Brain microvascular endothelial cell (primary cell): ENCODE data around the gene IFT57.

Experiments used
- DNase-seq: peaks from one replicate; pipeline ENCODE4 v3.0.0-alpha.2; 2020
- H3K27ac ChIP-seq: fragments of 250-450 bp; sonication (Bioruptor Pico); 2 replicates; pipeline ENCODE4 v1.5.1; 2020; ENCODE audit warnings: mild to moderate bottlenecking, moderate library complexity
- H3K27me3 ChIP-seq: fragments of 250-450 bp; sonication (Bioruptor Pico); replicated peaks from 2 replicates; pipeline ENCODE4 v1.5.1; 2020; ENCODE audit warnings: mild to moderate bottlenecking
- H3K36me3 ChIP-seq: fragments of 250-450 bp; sonication (Bioruptor Pico); replicated peaks from 2 replicates; pipeline ENCODE4 v1.5.1; 2020; ENCODE audit warnings: mild to moderate bottlenecking
- H3K4me3 ChIP-seq: 2 replicates; pipeline ENCODE4 v1.5.1; 2011; ENCODE audit warnings: low read depth, mild to moderate bottlenecking, control low read depth, low read length, moderate library complexity
- in situ Hi-C: cut with HindIII; loops from 2 replicates; pipeline ENCODE4 v1.10.0; 2017; ENCODE audit warnings: low sequenced_read_pairs, low pct_ligation_motif_present
- TF ChIP-seq, protein P1 (sequence below): IDR thresholded peaks from 2 replicates; pipeline ENCODE4 v1.5.1; 2011; ENCODE audit warnings: low read depth, mild to moderate bottlenecking, moderate library complexity, low read length, control low read depth, inconsistent platforms; ENCODE audit errors: missing control alignments

IFT57 gene

DNA sequence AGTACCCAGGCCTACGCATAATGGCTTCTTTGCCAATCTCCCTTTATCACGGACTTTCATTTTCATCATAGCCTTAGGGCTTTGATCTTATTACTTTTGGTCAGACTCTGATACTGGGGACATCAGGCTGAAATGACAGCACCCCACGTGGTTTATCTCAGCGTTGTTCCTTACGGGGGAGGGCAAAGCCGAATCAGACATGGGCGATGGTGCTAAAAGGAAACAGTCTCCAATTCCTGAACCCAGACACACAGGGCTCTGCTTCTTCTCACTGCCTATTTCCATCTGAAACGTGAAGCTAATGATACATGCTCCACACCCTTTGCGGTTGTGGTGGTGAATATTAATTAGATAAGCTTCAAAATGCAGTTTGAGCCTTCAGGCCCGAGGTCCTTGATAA is 72.0 kb downstream of the IFT57 start:
- Histone ChIP-seq H3K27ac (no peak overlapping the region), H3K4me3 (no peak overlapping the region), H3K36me3 (no peaks in the 10 kb centered on the region), H3K27me3 (no peaks in the 10 kb centered on the region)
- in situ Hi-C loops = no loop called here
- TF ChIP-seq, protein P1, sequence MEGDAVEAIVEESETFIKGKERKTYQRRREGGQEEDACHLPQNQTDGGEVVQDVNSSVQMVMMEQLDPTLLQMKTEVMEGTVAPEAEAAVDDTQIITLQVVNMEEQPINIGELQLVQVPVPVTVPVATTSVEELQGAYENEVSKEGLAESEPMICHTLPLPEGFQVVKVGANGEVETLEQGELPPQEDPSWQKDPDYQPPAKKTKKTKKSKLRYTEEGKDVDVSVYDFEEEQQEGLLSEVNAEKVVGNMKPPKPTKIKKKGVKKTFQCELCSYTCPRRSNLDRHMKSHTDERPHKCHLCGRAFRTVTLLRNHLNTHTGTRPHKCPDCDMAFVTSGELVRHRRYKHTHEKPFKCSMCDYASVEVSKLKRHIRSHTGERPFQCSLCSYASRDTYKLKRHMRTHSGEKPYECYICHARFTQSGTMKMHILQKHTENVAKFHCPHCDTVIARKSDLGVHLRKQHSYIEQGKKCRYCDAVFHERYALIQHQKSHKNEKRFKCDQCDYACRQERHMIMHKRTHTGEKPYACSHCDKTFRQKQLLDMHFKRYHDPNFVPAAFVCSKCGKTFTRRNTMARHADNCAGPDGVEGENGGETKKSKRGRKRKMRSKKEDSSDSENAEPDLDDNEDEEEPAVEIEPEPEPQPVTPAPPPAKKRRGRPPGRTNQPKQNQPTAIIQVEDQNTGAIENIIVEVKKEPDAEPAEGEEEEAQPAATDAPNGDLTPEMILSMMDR = no peak
- DNase-seq = no peak

DNA sequence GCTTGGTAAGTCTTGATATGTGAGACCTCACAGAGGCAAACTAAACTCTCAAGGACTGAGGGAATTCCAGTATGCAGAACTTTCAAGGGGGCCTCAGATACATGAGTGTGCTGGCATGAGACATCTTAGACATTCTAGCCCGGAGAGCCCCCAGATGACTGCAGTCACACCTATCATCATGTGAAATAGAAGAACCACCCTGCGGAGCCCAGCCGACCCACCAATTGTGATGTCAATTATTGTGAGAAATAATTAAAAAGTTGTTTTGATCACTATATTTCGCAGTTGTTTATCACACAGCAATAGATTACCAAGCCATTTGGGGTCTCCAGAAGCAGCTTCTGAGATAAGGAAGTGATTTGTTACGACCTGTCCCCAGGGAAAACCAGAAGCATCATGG is 76.1 kb downstream of the IFT57 start:
- no peak overlapping the region for H3K27ac ChIP-seq
- DNase-seq = no peak
- TF ChIP-seq, protein P1 = no peak
- no peaks in the 10 kb centered on the region for H3K27me3 ChIP-seq
- H3K4me3 ChIP-seq = no peak overlapping the region
- in situ Hi-C loops = no loop called here
- no peaks in the 10 kb centered on the region for H3K36me3 ChIP-seq

DNA sequence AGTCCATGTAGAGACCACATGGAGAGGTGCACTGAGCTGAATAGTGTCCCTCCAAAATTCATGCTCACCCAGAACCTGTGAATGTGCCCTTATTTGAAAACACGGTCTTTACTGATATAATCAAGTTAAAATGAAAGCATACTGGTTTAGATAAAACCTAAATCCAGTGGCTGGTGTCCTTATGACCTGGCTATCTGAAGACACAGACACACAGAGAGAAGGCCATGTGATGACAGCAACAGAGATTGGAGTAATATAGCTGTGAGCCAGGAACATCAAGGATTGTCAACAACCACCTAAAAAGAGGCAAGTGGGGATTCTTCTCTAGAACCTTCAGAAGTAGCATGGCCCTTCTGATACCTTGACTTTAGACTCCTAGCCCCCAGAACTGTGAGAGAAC is 76.6 kb downstream of the IFT57 start:
- H3K27ac ChIP-seq = no peak overlapping the region
- in situ Hi-C loops = no loop called here

DNA sequence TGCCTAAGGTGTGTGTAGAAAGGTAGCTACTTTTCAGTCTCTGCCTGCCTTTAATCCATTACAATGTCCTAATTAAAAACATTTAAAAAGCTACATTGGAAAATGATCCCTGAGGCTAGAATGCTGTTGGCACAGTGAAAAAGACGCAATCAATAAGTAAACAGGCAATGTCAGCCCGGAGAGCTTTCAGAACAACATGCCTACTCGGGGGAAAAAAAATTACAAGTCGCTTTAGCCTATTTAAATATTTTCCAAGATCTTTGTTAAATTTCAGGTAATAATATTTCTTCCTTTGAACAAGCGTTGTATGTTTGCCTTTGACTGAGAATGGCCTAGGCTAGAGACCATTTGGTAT is 84.8 kb downstream of the IFT57 start:
- in situ Hi-C loops = no loop called here
- TF ChIP-seq, protein P1 = no peak

More for the DNA sequence above, 76.6 kb downstream of the IFT57 start:
- DNase-seq = no peak
- H3K36me3 ChIP-seq = no peaks in the 10 kb centered on the region
- H3K4me3 ChIP-seq = no peak overlapping the region
- H3K27me3 ChIP-seq = no peaks in the 10 kb centered on the region
- TF ChIP-seq, protein P1 = no peak

DNA sequence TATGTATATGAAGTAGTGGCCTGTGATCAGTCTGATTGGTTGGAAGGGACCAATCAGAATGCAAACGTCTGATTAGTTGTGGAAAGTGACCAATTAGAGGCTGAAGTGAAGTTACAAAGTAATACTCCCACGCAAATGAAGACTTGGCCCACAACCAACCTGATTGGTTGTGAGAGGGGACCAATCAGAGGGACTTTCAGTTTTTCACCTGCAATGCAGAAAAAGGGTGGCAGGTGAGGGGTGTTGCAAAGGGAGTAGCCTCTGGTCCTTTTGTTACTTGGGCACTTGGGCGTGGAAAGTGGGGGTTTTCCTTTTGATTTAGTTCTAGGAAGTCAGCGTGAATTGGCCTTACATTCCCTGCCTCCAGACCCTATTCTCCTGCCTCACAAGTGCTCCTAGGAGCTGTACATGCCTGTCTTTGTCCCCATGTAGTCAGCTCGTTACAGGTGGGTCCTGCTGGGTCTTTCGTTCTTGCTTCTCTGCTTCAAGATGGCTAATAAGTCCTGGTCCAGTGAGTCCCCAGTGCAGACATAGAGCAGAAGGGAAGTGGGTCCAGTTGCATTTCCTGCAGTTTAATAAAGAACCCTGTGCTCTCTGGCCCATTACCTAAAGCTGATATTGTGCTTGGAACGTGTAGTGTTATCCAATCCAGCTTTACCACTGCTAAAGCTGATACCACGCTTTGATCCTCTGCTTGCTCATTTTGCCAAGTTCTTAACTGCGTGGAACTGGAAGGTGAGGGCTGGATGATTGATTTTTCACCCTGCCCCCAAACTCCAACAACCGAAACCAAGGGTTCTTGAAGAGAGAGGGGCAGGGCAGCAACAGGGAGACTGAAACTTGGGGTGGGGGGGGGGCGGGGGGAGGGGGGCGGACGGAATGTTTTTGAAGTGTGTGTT is 85.4 kb downstream of the IFT57 start:
- Histone ChIP-seq H3K27me3 (no peaks in the 10 kb centered on the region), H3K4me3 (no peak overlapping the region), H3K27ac (no peak overlapping the region), H3K36me3 (no peaks in the 10 kb centered on the region)
- TF ChIP-seq, protein P1 = no peak
- no peak for DNase-seq
- in situ Hi-C loops = no loop called here

More for the DNA sequence above, 84.8 kb downstream of the IFT57 start:
- Histone ChIP-seq H3K27me3 (no peaks in the 10 kb centered on the region), H3K27ac (no peak overlapping the region), H3K4me3 (no peak overlapping the region), H3K36me3 (no peaks in the 10 kb centered on the region)
- DNase-seq = no peak

DNA sequence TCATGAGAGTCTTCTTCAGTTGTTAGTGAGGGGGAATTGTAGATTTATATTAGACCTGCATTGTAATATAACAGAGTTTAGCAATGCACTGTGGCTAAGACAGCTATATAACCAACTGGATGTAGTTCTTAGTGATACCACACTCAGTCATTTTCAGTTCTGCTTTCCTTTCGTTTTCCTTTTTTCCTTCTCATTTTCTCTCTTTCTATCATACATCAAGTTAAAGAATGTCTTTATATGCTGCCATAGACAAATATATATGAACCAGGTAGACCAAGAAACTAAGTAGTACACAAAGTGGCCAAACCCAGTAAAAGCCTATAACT is 87.7 kb downstream of the IFT57 start:
- H3K36me3 ChIP-seq = no peaks in the 10 kb centered on the region
- TF ChIP-seq, protein P1 = no peak
- in situ Hi-C loops = no loop called here
- H3K27ac ChIP-seq = no peak overlapping the region
- no peaks in the 10 kb centered on the region for H3K27me3 ChIP-seq
- no peak for DNase-seq
- no peak overlapping the region for H3K4me3 ChIP-seq
